ENCODE measurements around the gene HLA-DOB.
A peak's percentile ranks its signal among the peaks of the same experiment; 100 is the strongest.

HLA-DOB gene

DNA sequence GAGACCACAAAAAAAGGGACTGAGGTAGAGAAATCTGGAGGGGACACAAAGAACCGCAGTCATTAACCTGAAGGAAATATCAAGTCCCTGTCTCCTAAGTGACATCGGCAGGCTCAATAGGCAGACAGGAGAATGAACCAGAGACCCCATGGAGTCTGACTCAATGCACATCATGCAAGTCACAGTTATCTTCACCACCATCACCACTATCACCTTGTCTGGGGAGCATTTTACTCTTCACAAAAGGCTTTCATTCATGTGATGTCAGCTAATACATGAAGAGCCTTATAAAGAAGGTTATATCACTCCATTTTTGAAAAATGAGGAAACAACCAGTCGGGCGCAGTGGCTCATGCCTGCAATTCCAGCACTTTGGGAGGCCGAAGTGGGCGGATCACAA lies 32.3 kb upstream of the HLA-DOB start:
- Mint-ChIP-seq H3K27me3 (no peaks in the 10 kb centered on the region), H3K9me3 (no peaks in the 10 kb centered on the region), H3K27ac (peak overlapping the region; percentile 61), H3K36me3 (ENCODE audit: low read depth) (peaks cover 82% of the 10 kb centered on the region), H3K4me1 (ENCODE audit: low read depth) (peaks cover 75% of the 10 kb centered on the region), H3K4me3 (peak overlapping the region; percentile 99)

DNA sequence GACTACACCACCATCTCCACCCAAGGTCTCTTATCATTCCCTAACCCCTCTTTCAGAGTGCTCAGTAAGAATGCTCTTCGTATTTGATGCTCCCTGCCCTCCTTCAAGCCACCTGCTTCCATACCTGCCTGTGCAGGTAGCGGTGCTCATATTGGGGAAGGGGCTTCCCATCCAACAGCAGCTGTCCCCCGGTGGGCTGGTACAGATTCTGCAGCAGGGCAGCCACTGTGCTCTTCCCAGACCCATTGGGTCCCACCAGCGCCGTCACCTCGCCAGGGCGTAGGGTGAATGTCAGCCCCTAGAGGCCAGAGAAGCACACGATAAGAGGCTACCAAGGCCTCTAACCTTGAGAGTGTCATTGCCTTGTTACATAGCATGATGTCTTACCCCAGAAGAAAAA lies 31.0 kb upstream of the HLA-DOB start:
- Mint-ChIP-seq H3K4me1 (ENCODE audit: low read depth) (peaks cover 79% of the 10 kb centered on the region), H3K4me3 (peak overlapping the region; percentile 99), H3K27me3 (no peaks in the 10 kb centered on the region), H3K27ac (peak overlapping the region; percentile 61), H3K36me3 (ENCODE audit: low read depth) (peaks cover 95% of the 10 kb centered on the region), H3K9me3 (no peaks in the 10 kb centered on the region)

DNA sequence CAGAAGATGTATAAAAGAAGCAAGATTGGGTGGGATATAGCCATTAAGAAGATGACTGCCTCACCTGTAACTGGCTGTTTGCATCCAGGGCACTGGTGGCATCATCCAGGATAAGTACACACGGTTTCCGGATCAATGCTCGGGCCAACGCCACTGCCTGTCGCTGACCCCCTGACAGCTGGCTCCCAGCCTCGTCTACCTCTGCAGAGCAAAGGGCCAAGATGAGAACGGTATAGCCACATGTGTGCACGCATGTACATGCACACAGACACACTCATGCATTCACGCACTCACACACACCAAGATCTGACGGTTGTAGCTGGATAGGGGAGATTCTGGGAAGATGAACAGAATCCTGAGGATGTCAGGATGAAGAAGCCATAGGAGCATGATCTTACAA lies 30.2 kb upstream of the HLA-DOB start:
- Mint-ChIP-seq H3K27me3 (no peaks in the 10 kb centered on the region), H3K9me3 (no peaks in the 10 kb centered on the region), H3K27ac (peak overlapping the region; percentile 61), H3K4me1 (ENCODE audit: low read depth) (peaks cover 86% of the 10 kb centered on the region), H3K36me3 (ENCODE audit: low read depth) (peaks cover 95% of the 10 kb centered on the region), H3K4me3 (peak overlapping the region; percentile 99)

DNA sequence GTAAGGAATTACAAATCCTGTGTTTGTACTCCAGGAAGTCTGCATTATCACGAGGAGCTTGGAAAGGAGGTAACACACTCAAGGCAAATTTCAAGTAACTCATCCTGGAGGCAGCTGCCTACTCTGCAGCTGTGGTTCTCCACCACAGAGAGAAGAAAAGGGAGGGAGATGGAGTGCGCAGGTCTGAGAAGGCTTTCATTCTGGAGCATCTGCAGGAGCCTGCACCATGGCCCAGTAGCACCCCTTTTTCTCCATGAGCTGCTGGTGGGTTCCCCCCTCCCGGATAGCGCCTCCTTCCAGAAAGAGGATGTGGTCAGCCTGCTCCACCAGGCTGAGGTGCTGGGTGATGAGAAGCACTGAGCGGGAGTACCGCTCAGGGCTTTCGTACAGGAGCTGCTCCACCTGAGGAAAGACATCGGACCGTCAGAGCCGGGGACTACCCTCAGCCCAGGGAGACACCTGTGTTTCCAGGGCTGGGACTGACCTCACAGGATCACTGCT lies 28.6 kb upstream of the HLA-DOB start:
- Mint-ChIP-seq H3K36me3 (ENCODE audit: low read depth) (peaks cover 95% of the 10 kb centered on the region), H3K4me1 (ENCODE audit: low read depth) (peaks cover 86% of the 10 kb centered on the region), H3K9me3 (no peaks in the 10 kb centered on the region), H3K27ac (peak overlapping the region; percentile 99), H3K27me3 (no peaks in the 10 kb centered on the region), H3K4me3 (peak overlapping the region; percentile 99)

DNA sequence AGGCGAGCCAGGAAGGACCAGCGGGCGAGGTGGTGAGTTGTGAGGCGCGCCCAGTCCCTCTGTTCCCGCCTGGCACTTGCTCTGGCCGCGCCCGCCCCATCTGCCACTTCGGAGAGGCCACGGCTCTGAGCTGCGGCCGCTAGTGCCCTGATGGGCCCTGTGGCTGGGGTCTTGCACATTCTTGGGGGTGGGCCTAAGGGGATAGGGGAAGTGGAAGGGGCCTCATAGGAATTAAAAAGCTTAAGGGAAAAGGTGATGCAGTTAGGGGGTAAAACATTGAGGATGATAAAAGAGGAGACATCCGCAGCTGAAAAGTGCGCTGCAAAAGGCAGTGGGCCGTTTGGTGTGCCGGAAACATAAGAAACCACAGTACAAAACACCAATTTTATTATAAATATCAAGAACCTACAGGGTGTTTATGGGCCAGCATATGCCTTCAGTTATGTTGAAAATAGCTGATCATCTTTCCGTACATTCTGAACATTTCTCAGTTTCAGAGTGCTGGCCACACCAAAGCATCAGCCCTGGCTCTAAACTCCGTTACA lies 28.1 kb upstream of the HLA-DOB start:
- no peaks in the 10 kb centered on the region for H3K9me3 Mint-ChIP-seq
- peak overlapping the region; percentile 99 for H3K27ac Mint-ChIP-seq
- peak overlapping the region; percentile 99 for H3K4me3 Mint-ChIP-seq
- peaks cover 95% of the 10 kb centered on the region for H3K36me3 Mint-ChIP-seq (ENCODE audit: low read depth)
- H3K27me3 Mint-ChIP-seq, result no peaks in the 10 kb centered on the region
- peaks cover 86% of the 10 kb centered on the region for H3K4me1 Mint-ChIP-seq (ENCODE audit: low read depth)

DNA sequence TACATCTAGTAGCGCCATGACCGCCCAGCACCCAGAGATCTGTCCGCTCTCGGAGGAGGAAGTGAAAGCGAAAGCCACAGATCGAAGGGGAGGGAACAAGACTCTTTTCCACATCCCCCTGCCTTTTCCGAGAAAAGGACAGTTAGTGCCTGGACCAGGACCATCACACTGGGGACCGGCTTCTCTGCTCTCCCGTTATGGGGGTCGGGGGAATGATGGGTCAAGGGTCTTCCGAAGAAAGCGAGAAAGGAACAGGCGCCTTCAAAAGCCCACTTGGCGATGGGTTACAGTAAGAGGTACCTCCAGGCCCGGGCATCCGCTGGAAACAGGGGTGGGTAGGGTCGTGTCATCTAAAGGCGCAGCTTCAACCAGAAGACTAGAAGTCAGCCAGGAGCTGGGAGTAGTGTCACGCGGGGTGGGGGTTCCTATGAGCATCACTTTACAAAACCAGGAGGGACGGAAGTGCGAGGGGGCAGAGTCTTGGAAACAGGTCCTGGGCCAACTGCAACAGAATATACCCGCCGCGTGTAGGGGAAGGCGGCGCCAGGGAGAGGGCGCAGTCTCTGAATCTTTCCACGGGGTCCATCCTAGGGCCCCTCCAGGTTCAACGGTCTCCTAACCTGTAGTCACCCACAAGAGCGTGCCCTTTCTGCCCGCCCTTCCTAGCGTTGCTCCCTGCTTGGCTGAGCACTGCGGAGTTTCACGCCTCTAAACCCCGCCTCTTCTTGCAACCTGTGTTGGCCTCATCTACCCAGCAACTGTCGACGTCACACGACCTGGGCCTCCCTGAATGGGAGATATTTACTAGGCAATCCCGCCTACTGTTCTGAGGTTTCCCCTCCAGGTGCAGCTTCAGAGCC lies 27.4 kb upstream of the HLA-DOB start, which contains the start of gene PSMB8:
Gene PSMB8, minus strand, starts transcription at position 69 of the 860 bp plus-strand sequence. Its CDS starts 51 bp downstream, at position 18.
- peaks cover 88% of the 10 kb centered on the region for H3K4me1 Mint-ChIP-seq (ENCODE audit: low read depth)
- H3K27me3 Mint-ChIP-seq, result no peaks in the 10 kb centered on the region
- H3K4me3 Mint-ChIP-seq, result peak within 1 kb of the TSS; percentile 99
- H3K27ac Mint-ChIP-seq, result peak within 1 kb of the TSS; percentile 99
- H3K36me3 Mint-ChIP-seq (ENCODE audit: low read depth), result peaks cover 95% of the 10 kb centered on the region
- no peaks in the 10 kb centered on the region for H3K9me3 Mint-ChIP-seq

DNA sequence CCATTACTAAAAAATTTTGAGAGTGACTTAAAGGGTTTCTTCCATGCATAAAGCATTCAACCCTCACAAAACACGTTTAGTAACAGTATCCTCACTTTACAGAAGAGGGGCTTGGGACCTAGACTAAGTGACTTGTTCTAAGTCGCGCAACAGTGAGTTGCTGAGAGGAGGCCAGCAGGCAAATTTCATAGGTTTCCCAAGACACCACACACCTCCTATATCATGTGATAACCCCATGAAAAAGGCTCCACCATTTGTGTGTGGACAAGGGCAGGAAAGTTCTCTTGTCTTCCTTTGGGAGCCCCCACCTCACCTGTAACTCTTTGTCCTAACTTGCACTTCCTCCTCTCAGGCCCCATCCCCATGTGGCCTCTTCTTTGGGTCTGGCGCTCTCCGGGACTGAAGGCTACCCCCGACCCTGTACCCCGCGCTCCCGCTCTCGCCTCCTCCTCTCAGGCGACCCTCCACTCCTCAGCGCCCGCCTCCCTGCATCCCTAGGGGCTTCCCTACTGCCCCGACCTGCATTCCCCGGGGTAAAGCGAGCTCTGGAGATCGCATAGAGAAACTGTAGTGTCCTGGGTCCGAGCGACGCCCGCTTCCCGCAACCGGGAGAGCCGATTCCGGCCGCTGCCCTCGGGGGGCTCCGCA lies 26.7 kb upstream of the HLA-DOB start:
- H3K9me3 Mint-ChIP-seq, result no peaks in the 10 kb centered on the region
- no peaks in the 10 kb centered on the region for H3K27me3 Mint-ChIP-seq
- peaks cover 87% of the 10 kb centered on the region for H3K36me3 Mint-ChIP-seq (ENCODE audit: low read depth)
- H3K4me1 Mint-ChIP-seq (ENCODE audit: low read depth), result peaks cover 85% of the 10 kb centered on the region
- peak overlapping the region; percentile 99 for H3K4me3 Mint-ChIP-seq
- peak overlapping the region; percentile 99 for H3K27ac Mint-ChIP-seq

DNA sequence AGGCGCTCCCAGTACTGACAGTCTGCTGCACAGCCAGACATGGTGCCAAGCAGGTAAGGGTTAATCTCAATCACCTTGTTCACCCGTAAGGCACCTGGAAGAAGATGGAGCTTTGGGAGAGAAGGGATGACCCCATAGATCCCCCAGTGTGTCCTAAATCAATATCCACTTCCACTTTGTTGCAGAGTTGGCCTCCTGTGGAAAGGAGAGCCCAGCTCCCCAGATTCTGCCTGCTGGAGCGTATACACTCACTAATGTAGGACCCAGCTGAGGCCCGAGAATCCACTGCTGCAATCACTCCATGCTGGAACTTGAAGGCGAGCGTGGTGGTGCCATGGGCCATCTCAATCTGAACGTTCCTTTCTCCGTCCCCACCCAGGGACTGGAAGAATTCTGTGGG lies 25.9 kb upstream of the HLA-DOB start:
- peaks cover 80% of the 10 kb centered on the region for H3K36me3 Mint-ChIP-seq (ENCODE audit: low read depth)
- peak overlapping the region; percentile 99 for H3K27ac Mint-ChIP-seq
- H3K4me3 Mint-ChIP-seq, result peak overlapping the region; percentile 99
- peaks cover 78% of the 10 kb centered on the region for H3K4me1 Mint-ChIP-seq (ENCODE audit: low read depth)
- no peaks in the 10 kb centered on the region for H3K9me3 Mint-ChIP-seq
- H3K27me3 Mint-ChIP-seq, result no peaks in the 10 kb centered on the region

DNA sequence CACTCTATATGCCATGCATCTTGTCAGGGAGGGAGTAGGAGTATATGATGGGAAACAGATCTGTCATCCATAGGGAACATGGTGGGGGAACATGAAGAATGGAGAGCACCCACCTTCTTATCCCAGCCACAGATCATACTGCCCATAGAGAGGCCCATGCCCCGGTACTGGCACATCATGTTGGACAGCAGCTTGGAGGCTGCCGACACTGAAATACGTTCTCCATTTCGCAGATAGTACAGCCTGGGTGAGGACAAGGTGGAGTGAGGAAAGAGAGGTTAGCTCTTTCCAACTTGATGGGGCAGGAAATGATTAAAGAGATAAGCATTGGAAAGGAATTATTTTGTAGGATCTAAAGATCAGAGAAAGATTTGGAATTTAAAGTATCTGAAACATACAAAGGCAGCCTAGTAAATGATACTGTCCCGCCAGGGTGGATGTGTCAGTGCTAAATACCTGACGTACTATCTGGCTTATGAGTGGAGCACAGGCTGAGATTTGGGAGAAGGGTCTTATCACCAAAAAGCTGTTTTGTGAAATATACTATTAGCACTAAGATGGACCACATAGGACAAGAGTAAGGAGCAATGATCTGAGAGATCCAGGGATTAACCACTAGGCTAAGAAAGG lies 25.3 kb upstream of the HLA-DOB start:
- Mint-ChIP-seq H3K4me1 (ENCODE audit: low read depth) (peaks cover 75% of the 10 kb centered on the region), H3K9me3 (no peaks in the 10 kb centered on the region), H3K27ac (peak overlapping the region; percentile 99)

DNA sequence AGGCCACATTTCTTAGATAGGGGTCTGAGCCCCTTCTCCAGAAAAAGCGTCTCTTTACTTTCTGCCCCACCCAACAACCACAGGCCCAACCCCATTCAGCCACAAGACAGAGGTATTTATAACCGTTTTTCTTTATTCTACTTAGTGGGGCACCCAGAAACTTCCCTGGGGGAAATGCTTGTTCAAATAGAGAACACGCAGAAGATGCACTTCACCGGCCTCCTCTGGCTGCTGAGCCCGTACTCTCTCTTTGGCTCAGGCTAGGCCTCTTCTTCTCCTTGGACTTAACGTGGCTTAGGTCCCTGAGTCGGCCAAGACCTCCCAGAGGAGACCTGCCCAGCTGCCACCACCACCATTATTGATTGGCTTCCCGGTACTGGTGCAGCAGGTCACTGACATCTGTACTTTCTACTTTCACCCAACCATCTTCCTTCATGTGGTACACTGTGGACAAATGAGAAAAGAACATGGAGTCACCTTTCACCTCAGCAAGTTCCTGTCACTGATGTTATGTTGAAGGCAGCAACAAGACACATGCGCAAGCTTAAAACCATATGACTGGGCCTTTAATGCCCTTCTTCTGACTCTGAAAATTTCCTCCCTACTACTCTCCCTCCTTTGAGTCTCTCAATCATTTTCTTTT lies 23.9 kb upstream of the HLA-DOB start:
- Mint-ChIP-seq H3K4me1 (ENCODE audit: low read depth) (peaks cover 75% of the 10 kb centered on the region), H3K9me3 (no peaks in the 10 kb centered on the region), H3K27me3 (no peaks in the 10 kb centered on the region), H3K4me3 (peak overlapping the region; percentile 99), H3K27ac (peak overlapping the region; percentile 99), H3K36me3 (ENCODE audit: low read depth) (peaks cover 81% of the 10 kb centered on the region)

More for the DNA sequence above, 25.3 kb upstream of the HLA-DOB start:
- no peaks in the 10 kb centered on the region for H3K27me3 Mint-ChIP-seq
- H3K4me3 Mint-ChIP-seq, result peak overlapping the region; percentile 99
- H3K36me3 Mint-ChIP-seq (ENCODE audit: low read depth), result peaks cover 79% of the 10 kb centered on the region

DNA sequence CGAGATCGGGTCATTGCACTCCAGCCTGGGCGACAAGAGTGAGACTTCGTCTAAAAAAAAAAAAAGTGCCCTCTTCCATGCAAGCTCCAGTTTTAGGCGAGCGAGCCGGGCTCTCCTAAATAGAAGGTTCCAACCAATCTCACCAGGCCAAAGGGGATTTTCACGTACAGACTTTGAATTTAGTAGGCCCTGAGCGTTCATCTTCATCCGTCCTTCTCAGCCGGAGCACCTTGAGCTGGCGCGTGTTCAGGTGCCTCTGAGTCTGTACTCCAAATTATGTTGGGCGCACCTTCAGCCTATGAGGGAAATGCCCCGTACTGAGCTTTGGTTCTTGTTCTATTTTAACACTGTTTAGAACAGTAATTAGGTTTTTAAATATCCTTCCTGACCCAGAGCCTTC lies 22.6 kb upstream of the HLA-DOB start:
- H3K27ac Mint-ChIP-seq, result peak overlapping the region; percentile 99
- peak overlapping the region; percentile 88 for H3K4me3 Mint-ChIP-seq
- peaks cover 82% of the 10 kb centered on the region for H3K36me3 Mint-ChIP-seq (ENCODE audit: low read depth)
- no peaks in the 10 kb centered on the region for H3K9me3 Mint-ChIP-seq
- H3K4me1 Mint-ChIP-seq (ENCODE audit: low read depth), result peaks cover 76% of the 10 kb centered on the region
- H3K27me3 Mint-ChIP-seq, result no peaks in the 10 kb centered on the region

DNA sequence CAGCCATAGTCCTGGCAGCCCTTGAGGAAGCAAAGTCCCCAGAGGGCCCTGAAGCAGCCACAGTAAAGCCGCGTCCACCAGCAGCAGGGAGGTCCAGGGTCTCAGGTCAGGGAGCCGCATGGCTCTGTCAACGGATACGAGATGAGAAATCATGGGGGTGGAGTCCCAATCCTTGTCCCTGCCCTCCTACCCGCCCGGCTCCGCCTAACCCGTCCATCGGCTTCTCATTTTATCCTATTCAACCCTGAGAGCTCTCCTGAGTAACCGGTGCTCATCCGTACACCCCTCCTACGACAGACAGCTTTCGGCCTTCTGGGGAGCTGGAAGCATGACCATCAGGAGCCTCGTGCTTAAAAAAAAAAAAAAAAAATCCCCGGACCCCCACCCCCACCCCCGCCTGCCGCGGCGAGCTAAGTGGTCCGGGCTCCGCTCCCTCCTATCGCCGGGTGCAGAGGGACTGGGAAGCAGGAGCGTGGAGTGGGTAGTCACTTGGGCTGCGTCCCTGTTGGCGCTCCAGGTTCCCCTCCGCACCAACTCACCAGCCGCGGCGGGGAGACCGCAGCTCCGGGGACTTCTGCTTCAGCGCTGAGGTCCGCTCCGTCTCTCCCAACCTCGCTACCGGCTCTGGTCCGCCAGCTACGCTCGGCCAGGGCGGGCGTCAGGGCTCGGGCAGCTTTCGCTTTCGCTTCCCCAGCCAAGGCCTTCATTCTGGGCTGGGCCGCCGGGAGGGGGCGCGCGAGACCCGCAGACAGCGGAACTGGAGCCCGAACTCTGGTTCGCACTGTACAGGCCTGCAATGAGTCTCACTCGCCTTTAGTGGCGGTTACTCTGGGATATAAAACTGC lies 21.5 kb upstream of the HLA-DOB start, which contains the start of gene TAP2:
Gene TAP2, minus strand, starts transcription at position 626 of the 845 bp plus-strand sequence. Its CDS starts 506 bp downstream, at position 120.
- peak within 1 kb of the TSS; percentile 88 for H3K4me3 Mint-ChIP-seq
- H3K4me1 Mint-ChIP-seq (ENCODE audit: low read depth), result peaks cover 86% of the 10 kb centered on the region
- peak within 1 kb of the TSS; percentile 99 for H3K27ac Mint-ChIP-seq
- no peaks in the 10 kb centered on the region for H3K27me3 Mint-ChIP-seq
- H3K9me3 Mint-ChIP-seq, result no peaks in the 10 kb centered on the region
- peaks cover 83% of the 10 kb centered on the region for H3K36me3 Mint-ChIP-seq (ENCODE audit: low read depth)

DNA sequence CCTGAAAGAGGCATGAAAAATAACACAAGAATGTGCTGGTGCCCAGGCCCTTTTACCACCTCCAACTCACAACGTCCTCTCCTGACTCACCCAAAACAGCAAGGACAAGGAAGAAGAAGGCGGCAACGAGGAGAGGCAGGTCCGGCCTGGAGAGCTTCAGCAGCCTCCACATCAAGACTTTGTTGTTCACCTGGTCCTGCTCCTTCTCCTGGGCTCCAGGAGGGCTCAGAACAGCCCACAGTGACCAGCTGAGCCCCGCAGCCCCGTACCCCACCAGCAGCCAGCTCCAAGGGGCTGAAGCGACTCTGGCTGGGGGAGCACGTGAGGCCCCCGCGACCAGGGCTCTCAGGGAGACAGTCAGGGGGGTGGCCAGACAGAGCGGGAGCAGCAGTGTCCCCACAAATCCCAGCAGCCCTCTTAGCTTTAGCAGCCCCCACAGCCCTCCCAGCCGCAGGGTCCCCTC lies 20.9 kb upstream of the HLA-DOB start:
- Mint-ChIP-seq H3K27ac (peak overlapping the region; percentile 76), H3K27me3 (no peaks in the 10 kb centered on the region), H3K4me1 (ENCODE audit: low read depth) (peaks cover 87% of the 10 kb centered on the region), H3K4me3 (peak overlapping the region; percentile 88), H3K36me3 (ENCODE audit: low read depth) (peaks cover 83% of the 10 kb centered on the region), H3K9me3 (no peaks in the 10 kb centered on the region)
